ENCODE results near the gene GH1.
"Not testable (repeated sequence)": the region's sequence is repeated elsewhere in the genome, so short reads cannot be mapped to it uniquely, and the experiment has no call there.

DNA sequence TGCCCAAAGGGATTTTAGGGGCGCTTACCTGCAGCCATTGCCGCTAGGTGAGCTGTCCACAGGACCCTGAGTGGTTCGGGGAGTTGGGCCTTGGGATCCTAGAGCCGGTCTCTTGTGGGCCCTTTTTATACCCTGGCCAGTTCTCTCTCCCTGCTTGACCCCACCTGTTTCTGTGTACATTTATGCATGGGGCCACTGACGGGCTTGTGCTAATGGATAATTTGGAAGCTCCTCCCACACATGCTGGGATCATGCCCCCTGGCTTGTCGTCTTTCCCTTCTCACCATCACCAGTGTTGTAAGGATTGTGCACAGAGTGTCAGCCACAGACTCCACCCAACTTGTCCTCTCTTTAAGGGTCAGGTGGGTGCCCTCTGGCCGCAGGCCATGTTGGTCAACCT, 45.1 kb downstream of the GH1 start, which contains the start of gene CSH2:
- TF ChIP-seq POLR2A (IDR thresholded peaks at IDR 0.05; ENCODE audit: low read length); MYC (IDR thresholded peaks at IDR 0.05; ENCODE audit: borderline replicate concordance, low read length); CEBPB (IDR thresholded peaks at IDR 0.05); HDAC2 (IDR thresholded peaks at IDR 0.05); ZFP36 (IDR thresholded peaks at IDR 0.05; ENCODE audit: borderline replicate concordance, partially characterized antibody): not testable (repeated sequence)
- TF ChIP-seq, protein P1, sequence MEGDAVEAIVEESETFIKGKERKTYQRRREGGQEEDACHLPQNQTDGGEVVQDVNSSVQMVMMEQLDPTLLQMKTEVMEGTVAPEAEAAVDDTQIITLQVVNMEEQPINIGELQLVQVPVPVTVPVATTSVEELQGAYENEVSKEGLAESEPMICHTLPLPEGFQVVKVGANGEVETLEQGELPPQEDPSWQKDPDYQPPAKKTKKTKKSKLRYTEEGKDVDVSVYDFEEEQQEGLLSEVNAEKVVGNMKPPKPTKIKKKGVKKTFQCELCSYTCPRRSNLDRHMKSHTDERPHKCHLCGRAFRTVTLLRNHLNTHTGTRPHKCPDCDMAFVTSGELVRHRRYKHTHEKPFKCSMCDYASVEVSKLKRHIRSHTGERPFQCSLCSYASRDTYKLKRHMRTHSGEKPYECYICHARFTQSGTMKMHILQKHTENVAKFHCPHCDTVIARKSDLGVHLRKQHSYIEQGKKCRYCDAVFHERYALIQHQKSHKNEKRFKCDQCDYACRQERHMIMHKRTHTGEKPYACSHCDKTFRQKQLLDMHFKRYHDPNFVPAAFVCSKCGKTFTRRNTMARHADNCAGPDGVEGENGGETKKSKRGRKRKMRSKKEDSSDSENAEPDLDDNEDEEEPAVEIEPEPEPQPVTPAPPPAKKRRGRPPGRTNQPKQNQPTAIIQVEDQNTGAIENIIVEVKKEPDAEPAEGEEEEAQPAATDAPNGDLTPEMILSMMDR (IDR thresholded peaks at IDR 0.05) = not testable (repeated sequence)
- TF ChIP-seq, protein P2, sequence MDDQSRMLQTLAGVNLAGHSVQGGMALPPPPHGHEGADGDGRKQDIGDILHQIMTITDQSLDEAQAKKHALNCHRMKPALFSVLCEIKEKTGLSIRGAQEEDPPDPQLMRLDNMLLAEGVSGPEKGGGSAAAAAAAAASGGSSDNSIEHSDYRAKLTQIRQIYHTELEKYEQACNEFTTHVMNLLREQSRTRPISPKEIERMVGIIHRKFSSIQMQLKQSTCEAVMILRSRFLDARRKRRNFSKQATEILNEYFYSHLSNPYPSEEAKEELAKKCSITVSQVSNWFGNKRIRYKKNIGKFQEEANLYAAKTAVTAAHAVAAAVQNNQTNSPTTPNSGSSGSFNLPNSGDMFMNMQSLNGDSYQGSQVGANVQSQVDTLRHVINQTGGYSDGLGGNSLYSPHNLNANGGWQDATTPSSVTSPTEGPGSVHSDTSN (IDR thresholded peaks at IDR 0.05) = not testable (repeated sequence)
- TF ChIP-seq, protein P3, sequence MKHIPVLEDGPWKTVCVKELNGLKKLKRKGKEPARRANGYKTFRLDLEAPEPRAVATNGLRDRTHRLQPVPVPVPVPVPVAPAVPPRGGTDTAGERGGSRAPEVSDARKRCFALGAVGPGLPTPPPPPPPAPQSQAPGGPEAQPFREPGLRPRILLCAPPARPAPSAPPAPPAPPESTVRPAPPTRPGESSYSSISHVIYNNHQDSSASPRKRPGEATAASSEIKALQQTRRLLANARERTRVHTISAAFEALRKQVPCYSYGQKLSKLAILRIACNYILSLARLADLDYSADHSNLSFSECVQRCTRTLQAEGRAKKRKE (CRISPR knock-in tag; IDR thresholded peaks at IDR 0.05; ENCODE audit: low read depth) = not testable (repeated sequence)
- TF ChIP-seq, protein P4, sequence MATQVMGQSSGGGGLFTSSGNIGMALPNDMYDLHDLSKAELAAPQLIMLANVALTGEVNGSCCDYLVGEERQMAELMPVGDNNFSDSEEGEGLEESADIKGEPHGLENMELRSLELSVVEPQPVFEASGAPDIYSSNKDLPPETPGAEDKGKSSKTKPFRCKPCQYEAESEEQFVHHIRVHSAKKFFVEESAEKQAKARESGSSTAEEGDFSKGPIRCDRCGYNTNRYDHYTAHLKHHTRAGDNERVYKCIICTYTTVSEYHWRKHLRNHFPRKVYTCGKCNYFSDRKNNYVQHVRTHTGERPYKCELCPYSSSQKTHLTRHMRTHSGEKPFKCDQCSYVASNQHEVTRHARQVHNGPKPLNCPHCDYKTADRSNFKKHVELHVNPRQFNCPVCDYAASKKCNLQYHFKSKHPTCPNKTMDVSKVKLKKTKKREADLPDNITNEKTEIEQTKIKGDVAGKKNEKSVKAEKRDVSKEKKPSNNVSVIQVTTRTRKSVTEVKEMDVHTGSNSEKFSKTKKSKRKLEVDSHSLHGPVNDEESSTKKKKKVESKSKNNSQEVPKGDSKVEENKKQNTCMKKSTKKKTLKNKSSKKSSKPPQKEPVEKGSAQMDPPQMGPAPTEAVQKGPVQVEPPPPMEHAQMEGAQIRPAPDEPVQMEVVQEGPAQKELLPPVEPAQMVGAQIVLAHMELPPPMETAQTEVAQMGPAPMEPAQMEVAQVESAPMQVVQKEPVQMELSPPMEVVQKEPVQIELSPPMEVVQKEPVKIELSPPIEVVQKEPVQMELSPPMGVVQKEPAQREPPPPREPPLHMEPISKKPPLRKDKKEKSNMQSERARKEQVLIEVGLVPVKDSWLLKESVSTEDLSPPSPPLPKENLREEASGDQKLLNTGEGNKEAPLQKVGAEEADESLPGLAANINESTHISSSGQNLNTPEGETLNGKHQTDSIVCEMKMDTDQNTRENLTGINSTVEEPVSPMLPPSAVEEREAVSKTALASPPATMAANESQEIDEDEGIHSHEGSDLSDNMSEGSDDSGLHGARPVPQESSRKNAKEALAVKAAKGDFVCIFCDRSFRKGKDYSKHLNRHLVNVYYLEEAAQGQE (IDR thresholded peaks at IDR 0.05) = not testable (repeated sequence)

All from A549 (cell line).